GM12865 (cell line): ENCODE data around the gene PSD2.

ENCODE experiments used
- DNase-seq: peaks from one replicate; pipeline ENCODE4 v3.0.0; 2010; ENCODE audit warnings: low read depth
- H3K4me3 ChIP-seq: 2 replicates; pipeline ENCODE4 v1.5.1; 2011; ENCODE audit warnings: mild to moderate bottlenecking, low read depth, low read length, control low read depth
- CTCF ChIP-seq: IDR thresholded peaks from 2 replicates; pipeline ENCODE4 v1.5.1; 2011; ENCODE audit warnings: low read length, control low read depth, low read depth, inconsistent platforms; ENCODE audit not compliant: insufficient read depth; ENCODE audit errors: missing control alignments

The PSD2 gene

GRCh38 chr5:139877129-139877597, 81.6 kb downstream of the PSD2 start:
- no peak for DNase-seq
- no peak for TF ChIP-seq CTCF
- no peak overlapping the region for H3K4me3 ChIP-seq

GRCh38 chr5:139878093-139878492, 82.5 kb downstream of the PSD2 start:
- no peak for TF ChIP-seq CTCF
- DNase-seq: no peak
- no peak overlapping the region for H3K4me3 ChIP-seq

GRCh38 chr5:139880416-139881142, 85.0 kb downstream of the PSD2 start:
- DNase-seq: no peak
- TF ChIP-seq CTCF: no peak
- no peak overlapping the region for H3K4me3 ChIP-seq

- no peak overlapping the region for H3K4me3 ChIP-seq
- no peak for TF ChIP-seq CTCF
- DNase-seq: no peak
Observed at GRCh38 chr5:139881143-139881733, 85.6 kb downstream of the PSD2 start.

- DNase-seq: no peak
- no peak for TF ChIP-seq CTCF
- H3K4me3 ChIP-seq: no peak overlapping the region
Observed at GRCh38 chr5:139882316-139882715, 86.7 kb downstream of the PSD2 start.

- TF ChIP-seq CTCF: no peak
- DNase-seq: no peak
- no peak overlapping the region for H3K4me3 ChIP-seq
Observed at GRCh38 chr5:139882961-139883539, 87.4 kb downstream of the PSD2 start.

- no peak overlapping the region for H3K4me3 ChIP-seq
- no peak for DNase-seq
- TF ChIP-seq CTCF: no peak
Observed at GRCh38 chr5:139884144-139884543, 88.5 kb downstream of the PSD2 start.
